Upper lobe of right lung (tissue), 1 donor: ENCODE measurements around the gene GRIA4. TPM values are rescaled to one million over a fixed set of nuclear protein-coding genes. Genes with fewer than 3 reads are reported as not detected.

Experiments
- ATAC-seq: fragments of 200-7000 bp; cut with Tn5 transposase; one replicate; pipeline ENCODE4 v1.9.1; 2020; ENCODE audit warnings: mild to moderate bottlenecking, moderate library complexity
- DNase-seq: peaks from one replicate; pipeline ENCODE4 v3.0.0-alpha.2; 2020
- H3K27ac ChIP-seq: fragments of 200-600 bp; one replicate; pipeline ENCODE4 v1.8.0; 2022
- H3K27me3 ChIP-seq: fragments of 200-600 bp; one replicate; pipeline ENCODE4 v1.8.0; 2022; ENCODE audit warnings: mild to moderate bottlenecking
- H3K36me3 ChIP-seq: fragments of 200-600 bp; one replicate; pipeline ENCODE4 v1.8.0; 2022
- H3K4me1 ChIP-seq: fragments of 200-600 bp; one replicate; pipeline ENCODE4 v1.8.0; 2022
- H3K4me3 ChIP-seq: fragments of 200-600 bp; one replicate; pipeline ENCODE4 v1.8.0; 2022; ENCODE audit warnings: mild to moderate bottlenecking
- H3K9me3 ChIP-seq: fragments of 200-600 bp; one replicate; pipeline ENCODE4 v1.8.0; 2022
- intact Hi-C: fragments of 100-400 bp; cut with DNase I; formaldehyde crosslinking; loops from one replicate; pipeline ENCODE4 v1.11.0; 2022
- total RNA-seq: library from RNA; stranded (reverse); fragmentation: NEBNext Ultra II Directional; extraction: Animal tissue kit (Norgen Biotek cat#: 25700); gene quantifications from one replicate; pipeline ENCODE4 v1.2.1, GENCODE V29; 2021
- TF ChIP-seq, protein P1 (sequence below): fragments of 200-600 bp; IDR thresholded peaks from one replicate; pipeline ENCODE4 v1.8.0; 2022; ENCODE audit warnings: antibody characterized with exemption
- donor health status: DM: no; HTN: yes; CAD: no; lungs with severe emphysema.

The GRIA4 gene
- total RNA-seq, 1 donor from 2014 or later = not detected

GRCh38 chr11:105960252-105961245 is 350.7 kb downstream of the GRIA4 start:
- no peaks in the 10 kb centered on the region for H3K9me3 ChIP-seq
- H3K27me3 ChIP-seq = no peaks in the 10 kb centered on the region
- TF ChIP-seq, protein P1, sequence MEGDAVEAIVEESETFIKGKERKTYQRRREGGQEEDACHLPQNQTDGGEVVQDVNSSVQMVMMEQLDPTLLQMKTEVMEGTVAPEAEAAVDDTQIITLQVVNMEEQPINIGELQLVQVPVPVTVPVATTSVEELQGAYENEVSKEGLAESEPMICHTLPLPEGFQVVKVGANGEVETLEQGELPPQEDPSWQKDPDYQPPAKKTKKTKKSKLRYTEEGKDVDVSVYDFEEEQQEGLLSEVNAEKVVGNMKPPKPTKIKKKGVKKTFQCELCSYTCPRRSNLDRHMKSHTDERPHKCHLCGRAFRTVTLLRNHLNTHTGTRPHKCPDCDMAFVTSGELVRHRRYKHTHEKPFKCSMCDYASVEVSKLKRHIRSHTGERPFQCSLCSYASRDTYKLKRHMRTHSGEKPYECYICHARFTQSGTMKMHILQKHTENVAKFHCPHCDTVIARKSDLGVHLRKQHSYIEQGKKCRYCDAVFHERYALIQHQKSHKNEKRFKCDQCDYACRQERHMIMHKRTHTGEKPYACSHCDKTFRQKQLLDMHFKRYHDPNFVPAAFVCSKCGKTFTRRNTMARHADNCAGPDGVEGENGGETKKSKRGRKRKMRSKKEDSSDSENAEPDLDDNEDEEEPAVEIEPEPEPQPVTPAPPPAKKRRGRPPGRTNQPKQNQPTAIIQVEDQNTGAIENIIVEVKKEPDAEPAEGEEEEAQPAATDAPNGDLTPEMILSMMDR = no peak
- H3K4me1 ChIP-seq = no peaks in the 10 kb centered on the region
- H3K4me3 ChIP-seq = no peak overlapping the region
- DNase-seq (no peak), ATAC-seq (no peak)
- intact Hi-C loops = no loop called here
- no peaks in the 10 kb centered on the region for H3K36me3 ChIP-seq
- H3K27ac ChIP-seq = no peak overlapping the region

- no peak overlapping the region for H3K4me3 ChIP-seq
- DNase-seq (no peak), ATAC-seq (no peak)
- intact Hi-C loops = no loop called here
- no peaks in the 10 kb centered on the region for H3K36me3 ChIP-seq
- TF ChIP-seq, protein P1 = no peak
- H3K9me3 ChIP-seq = no peaks in the 10 kb centered on the region
- H3K27ac ChIP-seq = no peak overlapping the region
- no peaks in the 10 kb centered on the region for H3K27me3 ChIP-seq
- H3K4me1 ChIP-seq = no peaks in the 10 kb centered on the region
Observed at GRCh38 chr11:105968021-105968697, 358.3 kb downstream of the GRIA4 start.

- Histone ChIP-seq H3K36me3 (no peaks in the 10 kb centered on the region), H3K27ac (no peak overlapping the region), H3K4me3 (no peak overlapping the region), H3K9me3 (no peaks in the 10 kb centered on the region), H3K27me3 (no peaks in the 10 kb centered on the region), H3K4me1 (no peaks in the 10 kb centered on the region)
- DNase-seq = no peak
- intact Hi-C loops = no loop called here
- TF ChIP-seq, protein P1 = no peak
- no peak for ATAC-seq
Observed at GRCh38 chr11:105969756-105970155, 359.9 kb downstream of the GRIA4 start.

DNA sequence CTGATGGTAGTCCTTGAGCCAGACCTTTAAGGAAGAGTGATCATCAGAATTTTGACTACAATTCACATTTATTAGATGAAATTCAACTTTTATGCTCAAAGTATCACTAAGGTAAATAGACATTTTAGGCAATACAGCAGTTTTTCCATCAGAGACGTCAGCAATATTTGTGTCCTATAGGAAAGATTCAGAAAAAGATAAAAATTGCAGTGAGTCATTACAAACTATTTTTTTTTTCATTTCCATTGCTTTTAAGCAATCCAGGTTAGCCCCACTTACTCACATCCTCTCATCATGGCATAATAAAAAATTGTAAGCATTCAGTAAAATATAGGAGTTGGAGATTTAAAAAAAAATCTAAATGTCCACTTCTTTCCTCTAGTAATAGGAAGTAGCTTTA is 365.3 kb downstream of the GRIA4 start:
- DNase-seq (no peak), ATAC-seq (no peak)
- Histone ChIP-seq H3K4me1 (no peaks in the 10 kb centered on the region), H3K4me3 (no peak overlapping the region), H3K36me3 (no peaks in the 10 kb centered on the region), H3K9me3 (no peaks in the 10 kb centered on the region), H3K27me3 (no peaks in the 10 kb centered on the region), H3K27ac (no peak overlapping the region)
- intact Hi-C loops = no loop called here
- TF ChIP-seq, protein P1 = no peak

- no peak overlapping the region for H3K4me3 ChIP-seq
- TF ChIP-seq, protein P1 = no peak
- H3K27ac ChIP-seq = no peak overlapping the region
- ATAC-seq (no peak), DNase-seq (no peak)
- no peaks in the 10 kb centered on the region for H3K4me1 ChIP-seq
- H3K36me3 ChIP-seq = no peaks in the 10 kb centered on the region
- H3K27me3 ChIP-seq = no peaks in the 10 kb centered on the region
- intact Hi-C loops = no loop called here
- H3K9me3 ChIP-seq = no peaks in the 10 kb centered on the region
Observed at GRCh38 chr11:105979997-105980703, 370.3 kb downstream of the GRIA4 start.
